ENCODE measurements around the gene MAP2K5.

MAP2K5 gene

DNA sequence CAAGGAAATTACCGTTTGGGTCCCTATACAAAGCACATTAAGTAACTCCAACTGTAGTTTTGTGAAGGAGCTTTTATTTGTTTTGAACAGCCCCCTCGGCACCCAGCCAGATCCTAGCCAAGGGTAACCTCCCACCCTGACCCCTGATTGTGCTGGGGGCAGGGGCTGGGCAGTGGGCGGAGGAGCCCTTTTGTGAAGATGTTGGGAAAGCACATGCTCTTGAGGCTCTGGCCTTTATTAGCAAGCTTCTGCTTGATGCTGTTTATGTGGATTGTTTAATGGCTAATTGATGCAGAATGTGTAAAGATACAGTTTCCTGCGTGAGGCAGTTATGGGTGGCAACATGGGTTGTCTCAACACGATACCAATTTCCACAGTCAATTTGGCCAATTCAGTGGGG lies 136.5 kb downstream of the MAP2K5 start:
- no peak for DNase-seq

- DNase-seq = no peak
Observed at GRCh38 chr15:67680641-67681040, 138.1 kb downstream of the MAP2K5 start.

DNA sequence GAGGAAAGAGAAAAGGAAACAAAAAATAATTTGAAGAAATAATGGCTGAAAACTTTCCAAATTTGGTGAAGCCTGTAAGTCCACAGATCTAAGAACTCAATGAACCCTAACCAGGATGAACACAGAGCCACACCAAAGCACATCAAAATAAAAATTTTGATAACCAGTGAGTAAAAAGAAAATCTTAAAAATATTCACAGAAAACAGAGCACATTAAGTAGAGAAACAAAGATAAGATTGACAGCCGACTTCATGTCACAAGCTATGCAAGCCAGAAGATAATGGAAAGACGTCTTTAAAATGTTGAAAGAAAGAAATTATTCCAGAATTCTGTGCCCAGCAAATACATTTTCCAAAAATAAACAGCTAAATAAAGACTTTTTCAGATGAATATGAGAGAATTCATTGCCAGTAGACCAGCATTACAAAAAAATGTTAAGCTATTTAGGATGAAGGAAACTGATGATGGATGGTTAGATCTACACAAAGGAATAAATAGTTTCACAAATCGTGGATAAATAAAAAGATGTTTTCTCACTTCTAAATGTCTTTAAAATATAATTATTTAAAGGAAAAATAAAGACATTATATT lies 142.6 kb downstream of the MAP2K5 start:
- no peak for DNase-seq

GRCh38 chr15:67685716-67686115 lies 143.2 kb downstream of the MAP2K5 start:
- no peak for DNase-seq

GRCh38 chr15:67690936-67691335 lies 148.4 kb downstream of the MAP2K5 start:
- no peak for DNase-seq

GRCh38 chr15:67691450-67691849 lies 148.9 kb downstream of the MAP2K5 start:
- no peak for DNase-seq

DNA sequence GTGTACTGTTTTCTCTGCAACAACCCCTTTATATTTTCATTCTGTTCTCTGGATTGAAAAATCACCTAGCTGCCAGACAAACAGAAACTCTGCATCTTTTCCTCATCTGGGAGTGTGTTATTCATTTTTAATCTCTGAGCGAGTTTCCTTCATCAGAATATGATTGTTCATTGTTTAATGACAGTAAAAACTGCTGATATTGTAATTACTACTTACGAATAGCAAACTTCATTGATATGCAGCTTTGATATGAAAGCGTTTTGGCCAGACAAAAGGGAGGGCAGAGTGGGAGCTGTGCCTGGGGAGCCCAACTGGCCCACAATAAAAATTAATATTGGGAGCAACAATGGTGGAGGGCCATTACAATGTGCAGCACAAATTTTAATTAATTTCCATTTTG lies 150.1 kb downstream of the MAP2K5 start:
- no peak for DNase-seq

DNA sequence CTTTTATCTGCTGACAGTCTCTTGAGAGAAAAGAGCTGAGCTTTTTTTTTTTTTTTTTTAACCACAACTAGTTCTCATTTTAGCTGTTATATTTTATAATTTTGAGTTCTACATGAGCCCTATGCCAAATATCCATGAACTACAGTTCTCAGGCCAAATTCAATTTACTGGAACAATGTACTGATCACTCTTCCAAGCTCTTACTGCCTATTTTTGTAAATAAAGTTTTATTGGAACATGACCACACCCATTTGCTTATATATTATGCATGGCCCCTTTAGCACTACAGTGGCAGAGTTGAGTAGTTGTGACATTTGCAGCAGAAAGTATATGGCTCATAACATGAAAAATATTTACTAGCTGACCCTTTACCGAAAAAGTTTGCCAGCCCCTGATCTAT lies 153.6 kb downstream of the MAP2K5 start:
- DNase-seq = no peak

- DNase-seq = no peak
Observed at GRCh38 chr15:67700023-67700422, 157.5 kb downstream of the MAP2K5 start.

DNA sequence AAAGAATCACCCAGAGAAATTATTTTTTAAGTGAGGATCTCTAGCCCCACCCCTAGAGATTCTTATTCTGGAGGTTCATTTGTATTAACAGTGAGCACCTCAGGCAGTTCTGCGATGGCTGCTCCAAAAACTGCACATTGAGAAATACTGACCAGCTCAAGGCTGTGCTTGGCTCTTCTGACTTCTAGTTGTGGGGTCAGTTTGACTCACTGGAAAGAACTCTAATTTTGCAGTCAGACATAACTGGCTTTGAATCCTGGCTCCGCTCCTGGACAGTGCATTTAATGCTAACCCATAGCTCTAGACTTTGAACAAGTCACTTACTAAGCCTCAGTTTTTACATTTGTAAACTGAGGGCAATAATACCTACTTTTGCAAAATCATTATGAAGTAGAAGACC lies 159.2 kb downstream of the MAP2K5 start:
- no peak for DNase-seq

DNA sequence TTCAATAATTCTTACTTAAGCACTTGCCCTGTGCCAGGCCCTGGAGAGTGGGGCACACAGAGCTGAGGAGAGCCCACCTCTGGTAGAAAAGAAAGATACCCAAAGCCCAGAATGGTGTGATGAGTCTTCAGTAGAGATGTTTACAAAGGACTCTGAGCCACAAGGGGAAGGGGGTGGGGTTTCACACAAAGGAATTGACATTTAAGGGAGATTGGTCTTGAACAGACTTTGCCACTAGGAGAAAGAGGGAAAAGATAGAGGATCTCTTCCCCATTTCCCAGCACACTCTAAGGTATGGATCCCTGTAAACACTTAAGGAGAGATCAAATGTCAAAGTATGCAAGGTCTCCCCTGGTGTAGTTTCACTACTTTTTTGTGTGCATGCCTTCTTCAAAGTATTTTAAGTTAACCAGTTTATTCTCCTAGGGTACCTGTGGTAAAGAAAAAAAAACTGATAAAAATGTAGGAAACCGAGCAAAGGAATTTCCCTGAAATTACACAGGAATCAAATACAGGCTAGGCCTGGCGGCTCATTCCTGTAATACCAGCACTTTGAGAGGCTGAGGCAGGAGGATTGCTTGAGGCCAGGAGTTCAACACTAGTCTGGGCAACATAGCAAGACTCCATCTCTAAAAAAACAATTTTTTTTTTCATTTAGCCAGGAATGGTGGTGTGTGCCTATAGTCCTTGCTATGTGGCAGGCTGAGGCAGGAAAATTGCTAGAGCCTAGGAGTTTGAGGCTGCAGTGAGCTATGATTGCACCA lies 165.2 kb downstream of the MAP2K5 start:
- DNase-seq = no peak

- DNase-seq = no peak
Observed at GRCh38 chr15:67708500-67708899, 166.0 kb downstream of the MAP2K5 start.

DNA sequence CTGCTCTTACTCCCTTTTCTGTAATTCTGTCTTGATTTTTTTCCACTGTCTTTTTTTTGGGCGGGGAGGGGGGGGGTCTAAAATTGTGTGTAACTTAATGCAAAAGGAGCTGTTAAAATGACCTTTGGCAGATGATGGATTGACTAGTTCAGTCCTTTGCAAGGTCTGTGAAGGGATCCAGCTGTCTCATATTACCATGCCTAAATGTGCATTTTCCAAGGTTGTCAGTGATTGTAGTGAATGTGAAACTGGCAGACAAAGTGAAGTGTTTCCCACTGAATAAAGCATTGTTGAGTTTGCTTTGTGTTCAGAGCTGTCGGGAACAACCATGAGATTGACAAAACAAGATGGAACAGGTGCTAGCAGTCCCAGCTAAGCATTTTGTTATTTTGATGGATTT lies 172.7 kb downstream of the MAP2K5 start:
- no peak for DNase-seq

DNA sequence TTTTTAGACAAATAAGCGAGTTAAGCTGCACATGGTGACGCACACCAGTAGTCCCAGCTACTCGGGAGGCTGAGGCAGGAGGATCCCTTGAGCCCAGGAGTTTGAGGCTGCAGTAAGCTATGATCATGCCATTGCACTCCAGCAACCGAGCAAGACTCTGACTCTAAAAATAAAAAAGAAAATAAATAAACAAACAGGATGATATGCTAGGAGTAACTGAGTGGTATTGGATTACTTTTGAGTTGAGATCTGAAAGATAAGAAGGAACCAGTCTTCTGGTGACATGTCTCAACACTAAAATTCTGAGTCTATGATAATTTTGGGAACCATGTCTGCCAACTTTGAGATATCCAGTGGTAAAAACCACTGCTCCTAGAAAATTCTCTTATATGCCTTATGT lies 173.7 kb downstream of the MAP2K5 start:
- no peak for DNase-seq

DNA sequence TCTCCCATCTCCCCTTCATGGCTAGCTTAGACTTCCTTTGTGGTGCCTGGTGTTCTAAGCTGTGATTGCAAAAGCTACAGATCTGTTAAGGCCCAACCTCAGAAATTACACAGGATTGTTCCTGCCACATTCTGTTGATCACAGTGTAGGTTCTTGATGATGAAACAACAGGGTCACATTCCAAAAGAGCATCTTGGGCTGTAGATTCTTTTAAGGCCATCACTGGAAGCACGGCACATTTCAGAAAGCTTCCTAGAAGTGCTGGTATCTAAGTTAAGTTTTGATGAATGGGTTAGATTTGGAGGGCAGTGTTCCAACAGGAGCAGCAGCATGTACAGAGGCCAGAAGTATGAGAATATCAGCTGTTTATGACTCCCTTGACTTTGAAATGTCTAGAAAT lies 175.3 kb downstream of the MAP2K5 start:
- no peak for DNase-seq

GRCh38 chr15:67719330-67719959 lies 176.9 kb downstream of the MAP2K5 start:
- no peak for DNase-seq

DNA sequence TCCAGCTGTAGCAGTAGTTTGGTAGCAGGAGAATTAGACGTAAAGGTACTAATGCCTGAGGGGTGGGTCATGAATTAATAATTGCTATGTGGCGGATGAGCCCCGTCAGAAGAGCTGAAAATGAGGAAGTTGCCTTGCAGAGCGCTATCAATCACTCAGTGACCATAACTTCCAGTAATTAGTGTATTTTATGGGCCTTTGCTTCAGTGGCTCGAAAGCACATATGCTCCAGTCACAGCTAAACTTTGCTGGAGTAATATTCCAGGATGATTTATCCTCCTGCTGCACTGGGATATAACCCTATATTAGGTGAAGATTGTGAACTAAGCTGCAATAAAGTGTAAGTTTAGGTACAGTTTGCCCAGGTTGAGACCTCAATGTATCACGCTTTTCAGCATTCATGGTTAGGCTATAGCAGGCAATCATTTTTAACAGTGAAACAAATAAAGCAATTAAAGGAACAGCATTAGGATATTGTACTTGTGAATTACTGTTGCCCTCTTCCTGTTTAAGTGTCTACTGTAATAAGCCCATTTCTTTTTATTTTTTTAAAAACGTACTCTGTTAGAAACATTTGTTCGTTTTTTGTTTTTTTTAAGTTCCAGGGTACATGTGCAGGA lies 178.2 kb downstream of the MAP2K5 start:
- DNase-seq = no peak

DNA sequence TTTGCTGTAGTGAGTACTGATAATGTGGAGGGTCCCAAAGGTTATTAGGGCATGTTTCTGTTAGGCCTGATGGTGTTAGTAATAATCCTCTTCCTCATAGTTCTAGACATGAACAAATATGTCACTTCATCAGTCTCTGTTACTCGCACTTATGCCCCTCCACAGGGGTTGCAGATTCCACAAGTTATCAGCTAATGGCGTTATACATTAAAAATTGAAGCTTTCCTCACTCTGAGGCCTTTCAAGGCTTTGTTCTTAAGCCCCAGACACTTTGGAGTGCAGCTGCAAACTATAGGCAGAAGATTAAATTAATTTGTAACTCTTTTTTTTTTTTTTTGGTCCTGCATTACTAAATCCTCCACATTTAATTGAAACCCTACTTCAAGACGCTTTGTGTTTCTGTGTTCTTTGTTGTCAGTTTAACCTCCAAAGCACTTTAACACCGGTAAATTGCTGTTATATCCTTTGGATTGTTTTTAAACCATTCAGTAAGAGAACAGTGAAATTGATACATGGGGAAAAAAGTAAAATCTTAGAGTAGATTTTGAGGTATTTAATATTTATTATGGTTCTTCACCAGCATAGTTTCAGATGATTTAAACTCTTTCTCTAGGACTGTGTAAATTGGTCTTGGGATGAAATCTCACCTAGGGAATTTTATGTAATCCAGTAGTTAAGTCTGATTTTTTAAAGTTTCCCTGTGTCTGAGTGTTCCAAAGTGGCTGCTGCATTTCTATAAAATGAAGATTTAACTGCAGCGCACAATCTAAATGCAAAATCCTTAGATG lies 179.7 kb downstream of the MAP2K5 start:
- no peak for DNase-seq

- DNase-seq = no peak
Observed at GRCh38 chr15:67723294-67724024, 181.0 kb downstream of the MAP2K5 start.

DNA sequence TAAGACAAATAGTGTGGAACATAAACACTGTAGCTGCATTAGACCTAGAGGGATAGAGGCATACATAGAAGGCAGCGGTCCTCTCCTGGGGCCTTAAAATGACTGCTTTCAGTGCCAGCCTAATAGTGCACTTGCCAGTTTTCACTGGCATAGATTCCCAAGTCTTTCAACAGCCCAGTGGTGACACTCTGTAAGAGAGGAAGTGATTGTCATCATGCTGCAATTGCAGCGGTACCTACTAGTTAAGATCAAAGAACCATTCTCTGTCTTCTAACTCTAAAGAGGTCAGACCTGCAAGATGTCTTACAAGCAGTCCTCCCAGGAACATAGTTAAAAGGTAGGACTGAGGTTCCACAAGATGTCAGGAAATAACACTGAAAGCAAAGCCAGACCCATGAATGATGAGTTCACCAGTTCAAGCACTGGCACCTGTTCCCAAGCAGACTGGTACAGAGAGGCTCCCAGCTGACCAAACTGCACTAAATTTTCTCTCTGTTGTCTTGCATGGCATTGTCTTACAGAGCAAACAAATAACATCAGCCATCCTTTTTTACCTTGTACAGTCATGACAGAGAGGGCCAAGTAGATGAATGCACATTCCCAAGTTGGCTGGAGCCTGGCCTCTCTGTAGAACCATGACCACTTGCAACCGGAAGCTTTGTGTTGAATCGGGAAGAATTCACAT lies 182.3 kb downstream of the MAP2K5 start:
- no peak for DNase-seq

DNA sequence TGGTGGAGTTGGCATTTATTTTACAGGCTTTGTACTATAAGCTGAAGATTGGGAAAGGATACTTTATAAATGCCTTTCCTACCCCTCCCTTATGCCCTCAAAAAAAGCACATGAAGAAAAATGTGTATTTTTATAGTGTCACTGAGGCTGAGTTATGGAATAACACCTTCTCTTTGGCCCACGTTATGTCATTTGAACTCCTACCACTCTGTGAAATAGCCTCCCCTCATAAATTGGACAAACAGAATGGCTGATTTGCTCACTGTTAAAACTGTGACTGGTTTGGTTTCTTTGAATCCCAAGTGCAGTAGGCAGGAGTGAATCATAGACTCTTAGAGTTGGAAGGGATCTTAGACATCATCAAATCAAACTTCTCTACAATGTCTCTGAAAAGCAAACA lies 187.6 kb downstream of the MAP2K5 start:
- no peak for DNase-seq

Data from NCI-H1694 (cell line).